Mesothelial cell of epicardium (in vitro differentiated cells): ENCODE results near the gene UBR2. TPM values are rescaled to one million over a fixed set of nuclear protein-coding genes. Genes with fewer than 3 reads are reported as not detected.
A peak's percentile ranks its signal among the peaks of the same experiment; 100 is the strongest.

ENCODE experiments used
- DNase-seq, 2 experiments: peaks; one replicate each; pipeline ENCODE4 v3.0.0; 2021; ENCODE audit warnings: low spot score in 2 of 2; ENCODE audit not compliant: unreplicated experiment in 2 of 2
- H3K27ac Mint-ChIP-seq: 2 replicates; pipeline ENCODE4 v1.8.0; 2021; ENCODE audit warnings: mixed read lengths
- H3K27me3 Mint-ChIP-seq: 2 replicates; pipeline ENCODE4 v1.8.0; 2021; ENCODE audit warnings: low read depth, mixed read lengths
- H3K36me3 Mint-ChIP-seq: 2 replicates; pipeline ENCODE4 v1.8.0; 2021; ENCODE audit warnings: mixed read lengths
- H3K4me1 Mint-ChIP-seq: 2 replicates; pipeline ENCODE4 v1.8.0; 2021; ENCODE audit warnings: mixed read lengths
- H3K4me3 Mint-ChIP-seq: 2 replicates; pipeline ENCODE4 v1.8.0; 2021; ENCODE audit warnings: mild to moderate bottlenecking, moderate library complexity, mixed read lengths
- H3K9me3 Mint-ChIP-seq: 2 replicates; pipeline ENCODE4 v1.8.0; 2021; ENCODE audit warnings: mixed read lengths
- CTCF ChIP-seq: fragments of 200-600 bp; sonication (generic); IDR thresholded peaks from one replicate; pipeline ENCODE4 v1.5.0; 2021; ENCODE audit warnings: antibody characterized with exemption; ENCODE audit not compliant: unreplicated experiment
- total RNA-seq: library from RNA; stranded (reverse); gene quantifications from 3 replicates; pipeline ENCODE4 v1.2.1, GENCODE V29; 2021

The UBR2 gene
- total RNA-seq, 1 donor from 2014 or later, result 26.8 TPM

- H3K4me1 Mint-ChIP-seq, result no peaks in the 10 kb centered on the region
- no peak overlapping the region for H3K4me3 Mint-ChIP-seq
- H3K27ac Mint-ChIP-seq, result no peak overlapping the region
- H3K36me3 Mint-ChIP-seq, result no peaks in the 10 kb centered on the region
- H3K27me3 Mint-ChIP-seq, result peaks cover 2% of the 10 kb centered on the region
- no peak for TF ChIP-seq CTCF
- no peaks in the 10 kb centered on the region for H3K9me3 Mint-ChIP-seq
- no peak for DNase-seq
Observed at GRCh38 chr6:42704937-42705374, 141.1 kb downstream of the UBR2 start.

GRCh38 chr6:42707595-42707994 lies 143.8 kb downstream of the UBR2 start:
- Mint-ChIP-seq H3K27ac (no peak overlapping the region), H3K36me3 (no peaks in the 10 kb centered on the region), H3K4me3 (no peak overlapping the region), H3K27me3 (peaks cover 2% of the 10 kb centered on the region), H3K4me1 (no peaks in the 10 kb centered on the region), H3K9me3 (peaks cover 9% of the 10 kb centered on the region)
- DNase-seq, result no peak
- TF ChIP-seq CTCF, result no peak

GRCh38 chr6:42708096-42708495 lies 144.3 kb downstream of the UBR2 start:
- Mint-ChIP-seq H3K36me3 (no peaks in the 10 kb centered on the region), H3K4me3 (no peak overlapping the region), H3K27me3 (peaks cover 2% of the 10 kb centered on the region), H3K9me3 (peaks cover 9% of the 10 kb centered on the region), H3K27ac (no peak overlapping the region), H3K4me1 (no peaks in the 10 kb centered on the region)
- DNase-seq, result no peak
- TF ChIP-seq CTCF, result no peak

GRCh38 chr6:42709871-42710270 lies 146.0 kb downstream of the UBR2 start:
- no peak for DNase-seq
- no peak for TF ChIP-seq CTCF
- H3K4me3 Mint-ChIP-seq, result no peak overlapping the region
- no peaks in the 10 kb centered on the region for H3K4me1 Mint-ChIP-seq
- H3K9me3 Mint-ChIP-seq, result peaks cover 9% of the 10 kb centered on the region
- H3K36me3 Mint-ChIP-seq, result no peaks in the 10 kb centered on the region
- H3K27me3 Mint-ChIP-seq, result peaks cover 2% of the 10 kb centered on the region
- H3K27ac Mint-ChIP-seq, result no peak overlapping the region

- H3K36me3 Mint-ChIP-seq, result no peaks in the 10 kb centered on the region
- H3K9me3 Mint-ChIP-seq, result peaks cover 9% of the 10 kb centered on the region
- H3K27ac Mint-ChIP-seq, result peak overlapping the region; percentile 37
- TF ChIP-seq CTCF, result no peak
- no peak for DNase-seq
- no peaks in the 10 kb centered on the region for H3K4me1 Mint-ChIP-seq
- peaks cover 2% of the 10 kb centered on the region for H3K27me3 Mint-ChIP-seq
- H3K4me3 Mint-ChIP-seq, result no peak overlapping the region
Observed at GRCh38 chr6:42710316-42710715, 146.5 kb downstream of the UBR2 start.

GRCh38 chr6:42711930-42712329 lies 148.1 kb downstream of the UBR2 start:
- no peak for DNase-seq
- Mint-ChIP-seq H3K4me1 (no peaks in the 10 kb centered on the region), H3K27me3 (peaks cover 2% of the 10 kb centered on the region), H3K27ac (no peak overlapping the region), H3K4me3 (no peak overlapping the region), H3K36me3 (no peaks in the 10 kb centered on the region), H3K9me3 (peaks cover 9% of the 10 kb centered on the region)
- no peak for TF ChIP-seq CTCF
